Measurements from ENCODE around the gene ADGRA1. TPM values are rescaled to one million over a fixed set of nuclear protein-coding genes. Genes with fewer than 3 reads are reported as not detected.
"Not testable (repeated sequence)": the region's sequence is repeated elsewhere in the genome, so short reads cannot be mapped to it uniquely, and the experiment has no call there.

The ADGRA1 gene
- polyA plus RNA-seq (ENCODE audit: insufficient read length), result 4.0 TPM

GRCh38 chr10:133087679-133088178, at the start of gene ADGRA1:
ADGRA1 (plus strand) TSS chr10:133087924; CDS start chr10:133088910, 986 bp downstream.
- DNase-seq, result no peak

- no peak for DNase-seq
Observed at GRCh38 chr10:133038036-133038823, 49.5 kb upstream of the ADGRA1 start.

- no peak for DNase-seq
Observed at GRCh38 chr10:133039107-133039802, 48.5 kb upstream of the ADGRA1 start.

GRCh38 chr10:133039803-133040165, 47.9 kb upstream of the ADGRA1 start:
- DNase-seq, result no peak

DNA sequence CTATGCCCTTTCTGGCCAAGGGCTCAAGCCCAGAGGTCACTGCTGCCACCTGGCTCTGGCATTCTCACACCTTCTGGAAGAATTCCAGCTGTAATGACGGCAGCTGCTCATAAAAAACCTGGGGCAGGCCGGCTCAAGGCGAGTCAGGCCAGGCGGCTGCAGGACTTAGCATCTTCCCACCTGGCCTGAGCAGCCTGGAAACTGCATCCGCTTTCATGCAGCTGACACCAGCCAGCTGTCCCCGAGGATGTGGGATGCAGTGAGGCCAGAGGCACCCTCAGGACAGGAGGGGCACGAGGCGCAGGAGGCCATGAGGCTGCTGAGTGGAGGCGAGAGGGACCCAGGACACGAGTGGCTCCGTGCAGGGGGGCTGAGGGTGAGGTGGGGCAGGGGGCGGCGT, 47.5 kb upstream of the ADGRA1 start:
- DNase-seq, result no peak

DNA sequence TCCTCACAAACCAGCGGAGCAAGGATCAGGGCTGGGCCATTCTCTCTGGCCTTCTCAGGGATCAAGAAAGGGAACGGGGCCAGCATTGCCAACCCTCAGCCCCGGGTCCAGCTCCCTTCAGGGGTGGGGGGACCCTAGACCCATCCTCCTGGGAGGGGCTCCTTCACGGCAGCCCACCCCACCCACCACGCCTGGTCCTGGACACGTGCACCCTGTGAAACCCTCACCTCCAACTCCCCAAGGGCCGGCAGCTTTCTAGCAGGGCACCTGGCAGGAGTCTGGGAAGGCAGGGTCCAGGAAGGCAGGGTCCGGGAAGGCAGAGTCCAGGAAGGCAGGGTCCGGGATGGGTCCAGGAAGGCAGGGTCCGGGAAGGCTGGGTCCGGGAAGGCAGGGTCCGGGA, 46.6 kb upstream of the ADGRA1 start:
- no peak for DNase-seq

- DNase-seq, result no peak
Observed at GRCh38 chr10:133042061-133042460, 45.7 kb upstream of the ADGRA1 start.

DNA sequence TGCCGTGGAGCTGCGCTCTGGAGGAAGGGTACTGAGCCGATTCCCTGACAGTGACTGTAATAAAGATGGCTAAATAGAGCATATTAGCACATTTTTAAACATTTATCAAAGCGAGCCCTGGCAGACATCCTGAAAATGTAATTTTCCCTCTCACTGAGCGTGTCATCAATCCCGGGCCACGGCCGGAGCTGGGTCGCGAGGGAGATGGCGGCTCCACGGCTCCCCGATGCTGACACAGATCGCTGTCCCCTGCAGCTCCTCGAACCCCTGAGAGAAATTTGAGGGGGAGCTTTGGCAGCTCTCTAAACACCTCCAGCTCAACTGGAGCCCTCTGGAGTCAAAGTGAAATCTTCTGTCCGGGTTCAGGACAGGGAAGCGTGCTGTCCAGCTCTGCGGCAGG, 44.9 kb upstream of the ADGRA1 start:
- no peak for DNase-seq

DNA sequence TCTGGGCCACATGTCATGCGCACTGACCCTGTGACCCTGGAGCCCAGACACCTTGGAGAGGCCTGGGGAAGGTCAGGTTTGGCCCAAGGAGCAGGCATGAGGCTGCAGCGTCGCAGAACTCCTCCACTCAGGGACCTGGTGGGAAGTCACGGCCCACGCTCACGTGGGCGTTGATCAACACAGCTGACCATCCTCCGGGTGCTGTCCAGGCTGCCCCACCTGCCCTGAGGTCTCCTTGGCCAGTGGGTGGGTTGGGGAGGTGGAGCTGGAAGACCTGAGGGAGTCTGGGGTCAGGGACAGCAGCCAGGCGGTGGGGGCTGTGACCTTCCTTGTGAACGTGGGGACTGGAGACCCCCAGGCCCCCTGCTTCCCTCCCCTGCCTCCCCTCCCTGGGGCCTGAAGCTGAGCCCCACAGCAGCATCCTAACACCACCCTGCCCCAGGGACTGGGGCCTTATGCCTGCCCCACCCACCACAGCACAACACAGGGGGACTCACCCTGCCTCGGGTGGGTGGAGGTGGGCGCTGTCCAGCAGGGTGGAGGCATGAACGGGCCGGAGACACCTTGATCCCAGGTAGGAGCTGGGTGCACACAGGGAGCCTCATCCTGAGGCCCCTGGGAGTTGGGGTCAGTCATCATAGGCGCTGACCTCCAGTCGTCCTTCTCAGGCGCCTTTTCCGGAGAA, 44.0 kb upstream of the ADGRA1 start:
- DNase-seq, result no peak

DNA sequence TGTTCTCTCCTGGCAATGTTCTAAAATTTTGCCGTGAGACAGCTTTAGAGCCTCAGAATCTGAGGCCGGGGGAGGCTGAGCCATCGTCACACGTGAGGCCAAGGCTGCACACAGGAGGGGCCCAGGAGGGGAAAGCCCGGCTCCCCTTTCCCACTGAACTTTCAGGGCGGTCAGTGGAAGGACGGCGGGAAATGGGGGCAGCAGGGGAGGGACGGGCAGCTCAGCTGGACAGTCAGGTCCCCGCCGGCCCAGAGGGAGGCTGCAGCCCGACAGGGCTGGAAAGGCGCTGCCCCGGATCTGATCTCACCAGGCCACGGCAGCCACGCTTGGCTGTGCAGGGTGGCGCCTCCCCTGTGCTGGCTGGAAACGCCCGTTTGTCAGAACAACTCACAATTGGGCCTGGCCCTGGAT, 43.3 kb upstream of the ADGRA1 start:
- DNase-seq, result peak; percentile 74

- DNase-seq, result no peak
Observed at GRCh38 chr10:133045556-133046389, 42.0 kb upstream of the ADGRA1 start.

DNA sequence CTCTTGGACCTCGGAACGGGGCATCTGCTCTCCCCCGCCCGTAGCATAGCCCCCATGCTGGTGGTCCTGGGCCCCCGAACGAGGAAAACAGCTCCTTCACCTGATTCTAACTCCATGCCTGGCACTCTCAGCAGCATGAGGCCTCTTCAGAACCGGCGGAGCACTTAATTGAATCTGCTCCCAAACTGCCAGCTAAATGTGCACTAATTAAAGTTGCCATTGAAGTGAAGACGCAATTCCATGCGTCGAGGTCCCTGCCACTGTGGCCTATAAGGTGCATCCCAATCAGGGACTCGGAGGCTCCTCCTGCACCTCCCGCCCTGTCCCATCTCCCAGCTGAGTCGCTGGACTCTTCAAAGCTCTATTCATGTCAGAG, 41.3 kb upstream of the ADGRA1 start:
- DNase-seq, result no peak

GRCh38 chr10:133047526-133048123, 40.1 kb upstream of the ADGRA1 start:
- DNase-seq, result no peak

GRCh38 chr10:133048266-133048665, 39.5 kb upstream of the ADGRA1 start:
- DNase-seq, result no peak

DNA sequence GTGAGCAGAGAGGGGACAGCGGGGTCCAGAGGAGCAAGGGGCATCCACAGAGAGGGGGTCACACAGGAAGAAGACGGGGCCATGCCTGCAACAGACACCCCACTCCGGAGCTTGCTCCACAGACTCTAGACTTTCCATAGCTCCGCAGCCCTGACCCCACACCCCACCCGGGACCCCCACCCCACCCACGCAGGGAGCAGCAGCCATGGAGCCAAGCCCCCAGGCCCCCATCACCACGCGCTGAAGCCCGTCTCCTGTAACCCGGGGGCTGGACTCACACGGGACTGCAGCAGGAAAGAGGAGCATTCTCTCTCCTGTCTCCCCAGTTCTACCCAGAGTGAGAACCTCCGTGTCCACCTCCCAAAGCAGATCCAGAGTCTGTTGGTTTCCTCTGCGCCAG, 38.8 kb upstream of the ADGRA1 start:
- DNase-seq, result no peak

DNA sequence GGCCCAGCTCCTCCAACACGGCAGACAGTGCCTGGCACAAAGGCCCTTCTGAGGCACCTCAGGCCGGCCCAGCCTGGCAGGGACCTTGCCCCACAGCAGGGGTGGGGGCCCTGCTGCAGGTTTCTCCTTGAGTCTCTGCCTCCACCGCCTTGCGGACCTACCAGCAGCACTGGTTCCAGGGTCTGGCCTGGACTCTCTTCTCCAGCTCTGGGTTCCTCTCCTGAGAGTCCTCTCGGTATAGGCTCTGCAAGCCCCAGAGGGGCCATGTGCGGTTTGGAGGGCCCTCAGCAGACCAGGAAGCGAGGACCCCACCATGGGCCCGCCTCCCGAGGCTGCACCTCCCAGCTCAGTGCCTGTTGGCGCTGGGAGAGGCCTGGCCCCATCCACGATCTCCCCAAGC, 38.1 kb upstream of the ADGRA1 start:
- DNase-seq, result no peak

- no peak for DNase-seq
Observed at GRCh38 chr10:133050371-133050770, 37.4 kb upstream of the ADGRA1 start.

GRCh38 chr10:133052076-133052475, 35.6 kb upstream of the ADGRA1 start:
- DNase-seq, result no peak

GRCh38 chr10:133053527-133054133, 34.1 kb upstream of the ADGRA1 start:
- not testable (repeated sequence) for DNase-seq

DNA sequence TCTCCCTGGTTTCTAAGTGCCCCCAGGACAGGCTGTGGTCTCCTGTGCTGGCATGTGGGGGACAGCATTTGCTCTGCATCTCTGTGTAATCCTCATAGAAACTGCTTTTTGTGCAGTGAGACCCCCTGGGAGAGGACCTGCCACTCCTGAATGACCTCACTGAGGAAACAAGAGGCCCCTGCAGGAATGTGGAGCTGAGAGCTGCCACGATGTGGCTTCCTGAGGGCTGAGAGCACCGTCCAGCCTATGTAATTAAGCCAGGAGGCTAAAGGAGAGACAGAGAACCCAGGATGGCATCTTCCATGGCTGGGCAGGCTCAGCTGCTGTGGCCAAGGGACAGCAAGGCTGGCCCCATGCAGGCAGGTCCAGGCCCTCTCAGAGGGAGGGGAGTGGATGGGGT, 32.3 kb upstream of the ADGRA1 start:
- DNase-seq, result no peak

GRCh38 chr10:133056001-133056400, 31.7 kb upstream of the ADGRA1 start:
- no peak for DNase-seq

All from hindlimb muscle (tissue), 1 donor.